ENCODE results near the gene SND1.

The SND1 gene

GRCh38 chr7:128125816-128126215, 473.8 kb downstream of the SND1 start:
- no peak for DNase-seq

- DNase-seq: no peak
Measured at GRCh38 chr7:128128401-128128800, 476.4 kb downstream of the SND1 start.

DNA sequence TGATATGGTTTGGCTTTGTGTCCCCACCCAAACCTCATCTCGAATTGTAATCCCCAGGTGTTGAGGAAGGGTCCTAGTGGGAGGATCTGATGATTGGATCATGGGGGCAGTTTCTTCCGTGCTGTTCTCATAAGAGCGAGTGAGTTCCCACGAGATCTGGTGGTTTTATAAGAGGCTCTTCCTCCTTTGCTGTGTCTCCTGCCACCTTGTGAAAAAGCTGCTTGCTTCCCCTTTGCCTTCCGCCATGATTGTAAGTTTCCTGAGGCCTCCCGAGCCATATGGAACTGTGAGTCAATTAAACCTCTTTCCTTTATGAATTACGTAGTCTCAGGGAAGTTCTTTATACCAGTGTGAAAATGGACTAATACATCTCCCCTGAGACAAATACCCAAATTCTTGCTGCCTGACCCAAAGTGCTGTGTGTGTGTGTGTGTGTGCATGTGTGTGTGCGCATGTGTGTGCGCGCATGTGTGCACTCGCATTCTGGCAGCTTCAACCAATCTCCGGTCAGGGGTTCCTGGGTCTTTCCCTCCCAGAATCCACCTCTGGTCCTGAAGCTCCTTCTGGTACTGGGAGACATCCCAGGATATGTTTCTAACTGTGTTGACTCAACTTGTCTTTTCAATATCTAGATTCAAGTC, 477.4 kb downstream of the SND1 start:
- DNase-seq: no peak

DNA sequence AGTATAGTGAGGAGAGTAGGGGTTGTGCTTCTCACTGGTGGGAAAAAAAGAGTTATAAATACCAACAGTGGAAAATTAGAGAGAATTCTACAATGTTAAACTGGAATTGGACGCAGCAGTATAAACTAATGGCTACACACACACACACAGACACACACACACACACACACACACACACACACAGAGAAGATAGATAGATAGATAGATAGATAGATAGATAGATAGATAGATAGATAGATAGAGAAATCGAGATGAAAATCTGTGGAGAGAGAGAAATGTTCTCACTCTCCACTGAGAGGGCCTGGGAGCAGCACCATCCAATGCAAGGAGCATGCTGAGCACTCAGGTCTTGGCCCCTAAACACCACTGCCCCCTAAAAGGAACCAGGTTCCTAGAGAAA, 479.1 kb downstream of the SND1 start:
- no peak for DNase-seq

DNA sequence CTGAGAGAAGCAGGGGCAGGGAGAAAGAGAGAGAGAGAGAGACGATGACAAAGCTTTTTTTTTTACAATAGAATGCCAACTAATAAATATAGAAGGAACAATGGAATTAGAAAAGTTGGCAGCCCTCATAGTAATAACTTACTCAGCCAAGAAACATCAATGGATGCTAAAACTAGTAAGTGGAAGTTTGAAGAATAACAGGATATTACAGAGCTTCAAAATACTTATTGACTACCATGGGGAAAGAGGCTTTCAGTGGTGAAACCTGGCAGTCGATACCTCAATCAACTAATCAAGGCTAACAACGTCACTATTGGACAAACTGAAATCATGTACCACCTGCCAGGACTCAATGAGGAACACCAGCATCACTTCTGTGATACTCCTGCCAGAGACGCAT, 479.7 kb downstream of the SND1 start:
- no peak for DNase-seq

GRCh38 chr7:128132426-128133069, 480.6 kb downstream of the SND1 start:
- no peak for DNase-seq

GRCh38 chr7:128135159-128135514, 483.1 kb downstream of the SND1 start:
- no peak for DNase-seq

- peak; percentile 42 for DNase-seq
Measured at GRCh38 chr7:128135515-128136214, 483.7 kb downstream of the SND1 start.

- no peak for DNase-seq
Measured at GRCh38 chr7:128136215-128136597, 484.2 kb downstream of the SND1 start.

- no peak for DNase-seq
Measured at GRCh38 chr7:128137181-128137580, 485.2 kb downstream of the SND1 start.

DNA sequence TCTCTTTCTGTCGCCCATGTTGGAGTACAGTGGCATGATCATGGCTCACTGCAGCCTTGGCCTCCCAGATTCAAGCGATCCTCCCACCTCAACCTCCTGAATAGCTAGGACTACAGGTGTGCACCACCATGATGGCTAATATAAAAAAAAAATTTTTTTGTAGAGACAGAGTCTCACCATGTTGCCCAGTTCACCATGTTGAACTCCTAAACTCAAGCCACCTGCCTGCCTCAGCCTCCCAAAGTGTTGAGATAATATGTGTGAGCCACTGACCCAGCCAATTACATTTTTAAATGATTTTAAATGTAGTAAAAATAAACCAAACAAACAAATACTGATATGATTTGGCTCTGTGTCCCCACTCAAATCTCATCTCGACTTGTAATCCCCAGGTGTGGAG, 487.4 kb downstream of the SND1 start:
- DNase-seq: no peak

DNA sequence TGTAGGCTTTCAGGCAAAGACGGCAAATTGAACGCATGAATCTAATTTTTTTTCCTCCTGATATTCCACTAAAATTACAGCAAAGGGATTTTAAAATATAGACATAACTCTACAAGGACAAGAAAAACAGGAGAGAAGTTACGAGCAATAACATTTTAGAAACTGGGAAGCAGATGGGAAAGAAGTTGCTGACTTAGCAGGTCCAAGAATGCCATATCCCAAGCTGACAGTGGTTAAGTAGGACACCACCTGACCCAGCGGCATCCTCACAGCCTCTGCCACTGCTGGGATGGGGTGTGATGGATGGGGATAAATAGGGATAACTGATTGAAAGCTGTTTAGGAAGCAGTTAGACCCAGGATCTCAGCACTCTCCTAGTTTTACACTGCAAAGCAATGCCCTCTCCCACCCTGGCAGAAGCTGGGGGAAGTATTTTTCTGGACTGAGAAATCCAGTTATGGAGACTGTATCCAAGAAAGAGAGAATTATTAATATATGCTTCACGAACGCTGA, 489.7 kb downstream of the SND1 start:
- no peak for DNase-seq

Measured in effector CD8-positive, alpha-beta T cell (primary cell).